Spleen (tissue), 11 donors: ENCODE data around the gene PTPRN2. TPM values are rescaled to one million over a fixed set of nuclear protein-coding genes. Genes with fewer than 3 reads are reported as not detected.

ENCODE experiments used
- DNase-seq: peaks from one replicate; pipeline ENCODE4 v3.0.0-alpha.2; 2020
- H3K27ac ChIP-seq, 8 donors: fragments of 200-600 bp; sonication (generic) in 7 of 8; 1 replicate in 4 of 8; 2 replicates in 4 of 8; pipeline versions ENCODE4 v1.5.0 to v1.8.0; 2016 to 2021; ENCODE audit warnings: inconsistent platforms in 4 of 8, mild to moderate bottlenecking in 4 of 8, moderate library complexity in 1 of 8
- H3K27me3 ChIP-seq, 7 donors: fragments of 200-600 bp; sonication (generic) in 6 of 7; replicated peaks in 1 of 7; 1 replicate in 4 of 7; 2 replicates in 3 of 7; pipeline versions ENCODE4 v1.5.0 to v1.8.0; 2016 to 2021; ENCODE audit warnings: inconsistent platforms in 3 of 7, mild to moderate bottlenecking in 1 of 7
- H3K36me3 ChIP-seq, 6 donors: fragments of 200-600 bp; sonication (generic) in 5 of 6; 1 replicate in 4 of 6; 2 replicates in 2 of 6; pipeline versions ENCODE4 v1.5.0 to v1.8.0; 2016 to 2021; ENCODE audit warnings: inconsistent platforms in 2 of 6
- H3K4me1 ChIP-seq, 6 donors: fragments of 200-600 bp; sonication (generic) in 5 of 6; 1 replicate in 3 of 6; 2 replicates in 3 of 6; pipeline versions ENCODE4 v1.5.0 to v1.8.0; 2016 to 2021; ENCODE audit warnings: inconsistent platforms in 3 of 6
- H3K4me3 ChIP-seq, 8 donors: fragments of 200-600 bp; sonication (generic) in 7 of 8; 1 replicate in 4 of 8; 2 replicates in 4 of 8; pipeline versions ENCODE4 v1.5.0 to v1.8.0; 2016 to 2021; ENCODE audit warnings: inconsistent platforms in 4 of 8, mild to moderate bottlenecking in 4 of 8, moderate library complexity in 2 of 8
- H3K9me3 ChIP-seq, 8 donors: fragments of 200-600 bp; sonication (generic) in 7 of 8; 1 replicate in 4 of 8; 2 replicates in 4 of 8; pipeline versions ENCODE4 v1.5.0 to v1.8.0; 2016 to 2021; ENCODE audit warnings: inconsistent platforms in 4 of 8
- POLR2A ChIP-seq, 3 donors: fragments of 450-650 bp; IDR thresholded peaks; one replicate each; pipeline ENCODE4 v1.5.1; 2017; ENCODE audit warnings: antibody characterized with exemption in 3 of 3, mild to moderate bottlenecking in 1 of 3
- POLR2AphosphoS5 ChIP-seq, 3 donors: sonication (generic); formaldehyde crosslinking; IDR thresholded peaks; one replicate each; pipeline ENCODE4 v1.5.1; 2017; ENCODE audit warnings: antibody characterized with exemption in 3 of 3
- WGBS, 5 donors: extraction: QIAGEN DNeasy Blood & Tissue Kit in 3 of 5; methylation state at CpG; one replicate each; pipeline versions ENCODE4 v1.1.5 to v1.1.7; 2013 to 2018; 5-methylcytosine and 5-hydroxymethylcytosine counted together
- intact Hi-C: fragments of 100-400 bp; cut with DNase I; formaldehyde crosslinking; loops from one replicate; pipeline ENCODE4 v1.15.0; 2023; ENCODE audit warnings: low total_unique reads
- polyA plus RNA-seq, 3 donors: library from polyadenylated mRNA; stranded (reverse); fragments of 200-250 nt; gene quantifications; one replicate each; pipeline ENCODE4 v1.2.1, GENCODE V29; 2013
- total RNA-seq, 7 donors: library from RNA; depleted of rRNA in 3 of 7; stranded (reverse); fragments of >200 nt in 3 of 7; fragmentation: NEBNext Ultra II Directional in 4 of 7; extraction: Animal tissue kit (Norgen Biotek cat#: 25700) in 4 of 7; gene quantifications; one replicate each; pipeline versions ENCODE4 v1.1.0 to v1.2.1, GENCODE V29; 2016 to 2021
- TF ChIP-seq, protein P1 (sequence below), 11 experiments: fragments of 200-600 bp in 7 of 11; fragments of 450-650 bp in 4 of 11; sonication (generic) in 4 of 11; IDR thresholded peaks in 8 of 11; conservative IDR thresholded peaks in 3 of 11; 1 replicate in 7 of 11; 2 replicates in 4 of 11; pipeline versions ENCODE4 v1.4.0 to v1.8.0; 2016 to 2021; ENCODE audit warnings: antibody characterized with exemption in 11 of 11, inconsistent platforms in 4 of 11, mild to moderate bottlenecking in 1 of 11
- donor health status: healthy with polysubstance abuse.
- donor health status: DM: no; HTN: no; CAD: no; lungs with moderate emphysema.
- donor health status: DM: no; HTN: no; CAD: no.
- donor health status: Bipolar disorder and iron deficiency.
- donor health status: healthy.
- donor health status: DM: no; HTN: no; CAD: no.
- donor health status: DM: yes; HTN: yes; CAD: no.

PTPRN2 gene
- total and polyA plus RNA-seq, 10 donors = 7.0 to 22.8 (median 16.8) TPM

- Histone ChIP-seq H3K27me3 (no peaks in the 10 kb centered on the region), H3K4me3 (no peak overlapping the region), H3K27ac (no peak overlapping the region), H3K4me1 (no peaks in the 10 kb centered on the region), H3K36me3 (no peaks in the 10 kb centered on the region), H3K9me3 (peaks cover 0 to 11% (median 4%) of the 10 kb centered on the region in 8 donors)
- intact Hi-C loops = no loop called here
- DNase-seq = peak; percentile 54
- no peak for TF ChIP-seq POLR2AphosphoS5 (IDR thresholded peaks at IDR 0.05)
- TF ChIP-seq, protein P1, sequence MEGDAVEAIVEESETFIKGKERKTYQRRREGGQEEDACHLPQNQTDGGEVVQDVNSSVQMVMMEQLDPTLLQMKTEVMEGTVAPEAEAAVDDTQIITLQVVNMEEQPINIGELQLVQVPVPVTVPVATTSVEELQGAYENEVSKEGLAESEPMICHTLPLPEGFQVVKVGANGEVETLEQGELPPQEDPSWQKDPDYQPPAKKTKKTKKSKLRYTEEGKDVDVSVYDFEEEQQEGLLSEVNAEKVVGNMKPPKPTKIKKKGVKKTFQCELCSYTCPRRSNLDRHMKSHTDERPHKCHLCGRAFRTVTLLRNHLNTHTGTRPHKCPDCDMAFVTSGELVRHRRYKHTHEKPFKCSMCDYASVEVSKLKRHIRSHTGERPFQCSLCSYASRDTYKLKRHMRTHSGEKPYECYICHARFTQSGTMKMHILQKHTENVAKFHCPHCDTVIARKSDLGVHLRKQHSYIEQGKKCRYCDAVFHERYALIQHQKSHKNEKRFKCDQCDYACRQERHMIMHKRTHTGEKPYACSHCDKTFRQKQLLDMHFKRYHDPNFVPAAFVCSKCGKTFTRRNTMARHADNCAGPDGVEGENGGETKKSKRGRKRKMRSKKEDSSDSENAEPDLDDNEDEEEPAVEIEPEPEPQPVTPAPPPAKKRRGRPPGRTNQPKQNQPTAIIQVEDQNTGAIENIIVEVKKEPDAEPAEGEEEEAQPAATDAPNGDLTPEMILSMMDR (IDR thresholded peaks at IDR 0.05 in 8 of 11, conservative IDR thresholded peaks at IDR 0.05 in 3 of 11) = no peak
- no peak for TF ChIP-seq POLR2A (IDR thresholded peaks at IDR 0.05)
- whole genome bisulfite sequencing, 5 donors = 88 to 94% (median 92%) methylated on average over 29 of the region's 29 CpGs
These were observed 307.0 kb downstream of the PTPRN2 start for GRCh38 chr7:158280448-158281144.

DNA sequence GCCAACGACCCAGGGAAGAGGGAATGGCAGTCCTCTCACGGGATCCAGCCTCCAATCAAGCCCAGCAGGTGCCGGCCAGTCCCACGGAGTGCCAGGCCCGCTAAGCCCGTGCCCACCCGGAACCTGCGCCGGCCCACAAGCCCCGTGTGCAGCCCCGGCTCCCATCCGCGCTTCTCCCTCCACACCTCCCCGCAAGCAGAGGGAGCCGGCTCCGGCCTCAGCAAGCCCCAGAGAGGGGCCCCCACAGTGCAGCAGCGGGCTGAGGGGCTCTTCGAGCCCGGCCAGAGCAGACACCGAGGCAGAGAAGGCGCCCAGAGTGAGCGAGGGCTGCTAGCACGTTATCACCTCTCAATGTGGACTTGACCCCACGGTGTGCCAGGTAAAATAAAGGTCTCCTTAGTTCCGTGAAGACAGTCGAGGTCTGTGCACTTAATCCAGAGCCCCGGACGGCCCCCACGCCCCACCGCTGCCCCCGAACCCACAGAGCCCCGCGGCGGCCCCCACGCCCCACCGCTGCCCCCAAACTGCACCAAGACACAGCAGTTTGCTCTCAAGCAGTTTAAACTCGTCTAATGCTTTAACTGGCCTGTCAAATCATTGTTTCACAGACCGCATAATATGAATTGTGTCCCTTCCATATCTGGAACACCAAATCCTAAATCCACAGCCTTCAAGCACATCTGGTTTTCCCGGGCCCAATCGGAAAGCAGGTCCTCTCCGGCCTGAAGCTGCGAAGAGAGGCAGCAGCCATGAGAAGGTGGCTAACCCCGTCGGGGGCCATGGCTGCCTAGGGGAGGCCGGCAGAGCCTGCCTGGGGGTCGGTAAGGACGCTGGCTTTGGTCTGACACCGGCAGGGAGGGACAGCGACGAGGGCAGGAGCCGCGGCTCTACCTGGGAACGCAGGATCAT, 307.8 kb downstream of the PTPRN2 start:
- Histone ChIP-seq H3K9me3 (peaks cover 0 to 3% (median 0%) of the 10 kb centered on the region in 8 donors), H3K27me3 (peaks cover 0 to 7% (median 0%) of the 10 kb centered on the region in 7 donors), H3K4me1 (no peaks in the 10 kb centered on the region), H3K36me3 (no peaks in the 10 kb centered on the region), H3K4me3 (no peak overlapping the region), H3K27ac (no peak overlapping the region)
- intact Hi-C loops = no loop called here
- peak; percentile 71 for DNase-seq
- TF ChIP-seq POLR2A (IDR thresholded peaks at IDR 0.05) (no peak), POLR2AphosphoS5 (IDR thresholded peaks at IDR 0.05) (no peak)
- TF ChIP-seq, protein P1 (IDR thresholded peaks at IDR 0.05 in 8 of 11, conservative IDR thresholded peaks at IDR 0.05 in 3 of 11) = no peak
- 79 to 93% (median 87%) methylated on average over 38 to 53 of the region's 53 CpGs for WGBS, 5 donors

GRCh38 chr7:158278745-158279320, 308.8 kb downstream of the PTPRN2 start:
- intact Hi-C loops = no loop called here
- H3K27me3 ChIP-seq = peaks cover 0 to 7% (median 0%) of the 10 kb centered on the region in 7 donors
- H3K27ac ChIP-seq = no peak overlapping the region
- no peak for TF ChIP-seq POLR2AphosphoS5 (IDR thresholded peaks at IDR 0.05)
- TF ChIP-seq, protein P1 (IDR thresholded peaks at IDR 0.05 in 8 of 11, conservative IDR thresholded peaks at IDR 0.05 in 3 of 11) = no peak
- no peak for TF ChIP-seq POLR2A (IDR thresholded peaks at IDR 0.05)
- no peaks in the 10 kb centered on the region for H3K4me1 ChIP-seq
- WGBS, 5 donors = 47 to 82% (median 69%) methylated on average over 9 of the region's 9 CpGs
- peak; percentile 9 for DNase-seq
- H3K4me3 ChIP-seq = no peak overlapping the region
- no peaks in the 10 kb centered on the region for H3K36me3 ChIP-seq
- no peaks in the 10 kb centered on the region for H3K9me3 ChIP-seq
